Measurements from ENCODE around the gene DPPA5.

- TF ChIP-seq POLR2A (IDR thresholded peaks at IDR 0.05) (no peak), CTCF (IDR thresholded peaks at IDR 0.05) (no peak)
Observed at GRCh38 chr6:73364121-73364520, 10.0 kb upstream of the DPPA5 start.
